ENCODE results near the gene SEMA4D.
A peak's percentile ranks its signal among the peaks of the same experiment; 100 is the strongest.

Gene SEMA4D

GRCh38 chr9:89442501-89442978 lies 55.4 kb downstream of the SEMA4D start:
- DNase-seq = no peak

GRCh38 chr9:89441986-89442385 lies 55.9 kb downstream of the SEMA4D start:
- DNase-seq = no peak

GRCh38 chr9:89441655-89441970 lies 56.3 kb downstream of the SEMA4D start:
- DNase-seq = no peak

- DNase-seq = no peak
These were observed 56.8 kb downstream of the SEMA4D start for GRCh38 chr9:89440951-89441654.

GRCh38 chr9:89440548-89440947 lies 57.4 kb downstream of the SEMA4D start:
- DNase-seq = no peak

- no peak for DNase-seq
These were observed 57.9 kb downstream of the SEMA4D start for GRCh38 chr9:89440046-89440445.

- DNase-seq = no peak
These were observed 58.3 kb downstream of the SEMA4D start for GRCh38 chr9:89439571-89439970.

- DNase-seq = no peak
These were observed 59.7 kb downstream of the SEMA4D start for GRCh38 chr9:89438194-89438593.

- DNase-seq = no peak
These were observed 60.1 kb downstream of the SEMA4D start for GRCh38 chr9:89437772-89438171.

- peak; percentile 64 for DNase-seq
These were observed 60.8 kb downstream of the SEMA4D start for GRCh38 chr9:89436963-89437625.

GRCh38 chr9:89436326-89436725 lies 61.6 kb downstream of the SEMA4D start:
- no peak for DNase-seq

- DNase-seq = no peak
These were observed 62.7 kb downstream of the SEMA4D start for GRCh38 chr9:89435071-89435823.

GRCh38 chr9:89434636-89435035 lies 63.3 kb downstream of the SEMA4D start:
- no peak for DNase-seq

GRCh38 chr9:89433826-89434225 lies 64.1 kb downstream of the SEMA4D start:
- no peak for DNase-seq

- no peak for DNase-seq
These were observed 64.9 kb downstream of the SEMA4D start for GRCh38 chr9:89432986-89433530.

- no peak for DNase-seq
These were observed 65.8 kb downstream of the SEMA4D start for GRCh38 chr9:89431930-89432725.

GRCh38 chr9:89430995-89431394 lies 66.9 kb downstream of the SEMA4D start:
- DNase-seq = no peak

GRCh38 chr9:89428901-89429890 lies 68.7 kb downstream of the SEMA4D start:
- DNase-seq = peak; percentile 70

- DNase-seq = no peak
These were observed 69.6 kb downstream of the SEMA4D start for GRCh38 chr9:89428222-89428761.

- peak; percentile 88 for DNase-seq
These were observed 70.2 kb downstream of the SEMA4D start for GRCh38 chr9:89427621-89428221.

Data from stimulated activated CD8-positive, alpha-beta memory T cell treated with anti-CD3 and anti-CD28 coated beads, Interleukin-4, amount 100 ng/mL, for 48 hours (primary cell).